Activated naive CD4-positive, alpha-beta T cell treated with anti-CD3 and anti-CD28 coated beads, Interleukin-2, amount 10 ng/mL, durations not matched to agents 7 days and 5 days (primary cell): ENCODE measurements around the gene CETP.
"Not testable (repeated sequence)": the region's sequence is repeated elsewhere in the genome, so short reads cannot be mapped to it uniquely, and the experiment has no call there.

ENCODE experiments used
- CTCF ChIA-PET: fragments of 350-600 bp; sonication (Branson Sonifier 250); formaldehyde crosslinking; loops from one replicate; lab custom pipeline; 2021; ENCODE audit warnings: antibody characterized with exemption; lab: Charles Lee
- DNase-seq: peaks from one replicate; pipeline ENCODE4 v3.0.0-alpha.2; 2020
- H3K27ac Mint-ChIP-seq: one replicate; pipeline ENCODE4 v1.8.0; 2021; ENCODE audit warnings: mild to moderate bottlenecking, moderate library complexity, mixed read lengths
- H3K27me3 Mint-ChIP-seq: one replicate; pipeline ENCODE4 v1.8.0; 2021; ENCODE audit warnings: mild to moderate bottlenecking, mixed read lengths
- H3K36me3 Mint-ChIP-seq: one replicate; pipeline ENCODE4 v1.8.0; 2021; ENCODE audit warnings: mixed read lengths
- H3K4me1 Mint-ChIP-seq: one replicate; pipeline ENCODE4 v1.8.0; 2021; ENCODE audit warnings: mixed read lengths
- H3K4me3 Mint-ChIP-seq: one replicate; pipeline ENCODE4 v1.8.0; 2021; ENCODE audit warnings: mild to moderate bottlenecking, moderate library complexity, mixed read lengths
- H3K9me3 Mint-ChIP-seq: one replicate; pipeline ENCODE4 v1.8.0; 2021; ENCODE audit warnings: mixed read lengths

The CETP gene

DNA sequence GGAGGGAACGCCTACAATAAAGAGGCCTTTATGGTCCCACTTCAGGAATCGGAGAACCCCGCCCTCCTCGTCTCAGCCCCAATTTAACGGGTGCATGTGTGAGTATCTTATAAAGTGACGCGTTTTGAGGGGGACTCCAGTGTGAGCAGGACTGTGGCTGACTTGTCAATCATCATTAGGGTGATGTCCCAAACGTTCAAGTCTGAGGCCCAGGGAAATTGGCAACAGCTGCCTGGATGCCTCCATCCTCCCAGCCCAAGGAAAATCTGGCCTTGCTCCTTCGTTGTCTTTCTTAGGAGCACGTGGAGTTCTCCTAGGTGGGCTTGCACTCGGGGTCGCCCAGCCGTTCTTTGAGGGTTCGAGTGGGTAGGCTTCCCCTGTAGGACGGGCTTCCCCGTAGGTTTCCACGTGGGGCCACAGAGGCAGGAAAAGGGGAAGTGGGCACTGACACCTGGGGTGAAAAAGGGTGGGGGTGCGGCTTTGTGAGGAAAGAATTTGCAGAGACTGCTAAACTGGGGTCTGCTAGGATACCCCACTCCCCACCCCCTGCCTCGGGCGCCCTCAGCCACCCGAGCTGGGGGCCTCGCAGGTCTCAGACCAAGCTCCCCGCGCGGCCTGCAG, 30.4 kb upstream of the CETP start:
- H3K4me3 Mint-ChIP-seq, result peak overlapping the region; percentile 99
- no peaks in the 10 kb centered on the region for H3K9me3 Mint-ChIP-seq
- peak overlapping the region; percentile 99 for H3K27ac Mint-ChIP-seq
- peaks cover 4% of the 10 kb centered on the region for H3K27me3 Mint-ChIP-seq
- CTCF ChIA-PET, result interaction anchor here (0.8 to 1.6 kb wide), 2 partner anchors 65 to 79 kb away, joined by 3 to 4 read pairs; no protein-coding TSS in a partner anchor
- DNase-seq, result no peak
- H3K36me3 Mint-ChIP-seq, result peaks cover 34% of the 10 kb centered on the region
- H3K4me1 Mint-ChIP-seq, result peaks cover 32% of the 10 kb centered on the region

GRCh38 chr16:56931892-56932720, 29.6 kb upstream of the CETP start, which contains the start of gene HERPUD1:
Gene HERPUD1 (plus strand): TSS chr16:56932142. CDS start chr16:56932245, 103 bp downstream.
- CTCF ChIA-PET, result interaction anchor here (0.8 to 1.6 kb wide), 3 partner anchors 65 to 78 kb away, joined by 3 to 4 read pairs (median 4); no protein-coding TSS in a partner anchor
- Mint-ChIP-seq H3K27ac (peak within 1 kb of the TSS; percentile 99), H3K4me3 (peak within 1 kb of the TSS; percentile 99), H3K36me3 (peaks cover 41% of the 10 kb centered on the region), H3K4me1 (peaks cover 39% of the 10 kb centered on the region), H3K27me3 (peaks cover 4% of the 10 kb centered on the region), H3K9me3 (no peaks in the 10 kb centered on the region)
- DNase-seq, result peak; percentile 99

- Mint-ChIP-seq H3K27me3 (peaks cover 4% of the 10 kb centered on the region), H3K27ac (peak overlapping the region; percentile 99), H3K4me1 (peaks cover 48% of the 10 kb centered on the region), H3K4me3 (peak overlapping the region; percentile 99), H3K9me3 (no peaks in the 10 kb centered on the region), H3K36me3 (peaks cover 49% of the 10 kb centered on the region)
- CTCF ChIA-PET, result interaction anchor here (1.2 to 1.3 kb wide), 2 partner anchors 31 to 66 kb away, joined by 4 read pairs; no protein-coding TSS in a partner anchor
- peak; percentile 59 for DNase-seq
Observed at GRCh38 chr16:56932721-56933619, 28.8 kb upstream of the CETP start.

DNA sequence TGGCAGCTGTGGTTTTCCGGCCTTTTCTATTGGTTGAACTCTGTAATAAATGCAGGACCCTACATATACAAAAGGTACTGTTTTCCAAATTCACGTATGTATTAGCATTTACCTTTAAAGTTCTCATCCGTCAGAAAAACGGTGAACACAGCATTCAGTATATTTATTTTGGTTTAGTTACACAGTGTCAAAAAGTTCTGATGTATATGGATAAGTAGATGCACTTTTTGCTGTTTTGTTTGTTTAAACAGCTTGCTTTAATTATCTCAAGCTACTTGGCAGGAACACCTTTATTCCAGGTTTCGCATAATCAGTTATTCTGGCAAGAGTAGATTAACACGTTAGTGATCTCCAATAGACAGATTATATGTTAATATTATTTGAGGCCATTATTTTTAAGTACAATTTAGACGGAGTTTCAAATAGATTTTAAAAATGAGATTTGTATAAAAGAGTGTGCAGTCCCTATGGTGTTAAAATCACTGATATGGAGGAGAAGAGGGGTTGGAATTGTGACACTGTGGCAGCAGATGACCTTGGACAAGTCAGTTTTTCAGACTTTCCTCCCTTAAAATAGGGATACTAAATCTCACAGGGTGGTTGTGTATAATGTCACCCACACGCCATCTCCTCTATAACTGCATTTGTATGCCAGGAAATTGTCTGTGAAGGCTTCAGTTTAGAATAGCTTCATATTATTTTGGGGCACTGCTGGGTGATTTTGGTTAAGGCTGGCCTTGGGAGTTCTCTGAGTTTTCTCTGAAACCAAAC, 27.7 kb upstream of the CETP start:
- Mint-ChIP-seq H3K4me3 (peak overlapping the region; percentile 99), H3K4me1 (peaks cover 58% of the 10 kb centered on the region), H3K27ac (peak overlapping the region; percentile 99), H3K9me3 (no peaks in the 10 kb centered on the region), H3K27me3 (peaks cover 4% of the 10 kb centered on the region), H3K36me3 (peaks cover 59% of the 10 kb centered on the region)
- CTCF ChIA-PET, result interaction anchor here (0.7 to 1.3 kb wide), 3 partner anchors 30 to 67 kb away, joined by 3 to 4 read pairs (median 4); no protein-coding TSS in a partner anchor
- no peak for DNase-seq

- H3K4me1 Mint-ChIP-seq, result peaks cover 65% of the 10 kb centered on the region
- not testable (repeated sequence) for DNase-seq, H3K27me3 Mint-ChIP-seq, H3K9me3 Mint-ChIP-seq
- H3K36me3 Mint-ChIP-seq, result peaks cover 66% of the 10 kb centered on the region
- CTCF ChIA-PET, result interaction anchor here (0.7 kb wide), 1 partner anchor 68 kb away, joined by 3 read pairs; no protein-coding TSS in a partner anchor
- peak overlapping the region; percentile 75 for H3K27ac Mint-ChIP-seq
- H3K4me3 Mint-ChIP-seq, result peak overlapping the region; percentile 99
Observed at GRCh38 chr16:56934599-56935145, 27.1 kb upstream of the CETP start.

- Mint-ChIP-seq H3K27me3 (peaks cover 4% of the 10 kb centered on the region), H3K4me1 (peaks cover 70% of the 10 kb centered on the region), H3K9me3 (no peaks in the 10 kb centered on the region), H3K27ac (peak overlapping the region; percentile 75), H3K36me3 (peaks cover 71% of the 10 kb centered on the region), H3K4me3 (peak overlapping the region; percentile 99)
- CTCF ChIA-PET, result no interaction called here
- no peak for DNase-seq
Observed at GRCh38 chr16:56935201-56935600, 26.5 kb upstream of the CETP start.

DNA sequence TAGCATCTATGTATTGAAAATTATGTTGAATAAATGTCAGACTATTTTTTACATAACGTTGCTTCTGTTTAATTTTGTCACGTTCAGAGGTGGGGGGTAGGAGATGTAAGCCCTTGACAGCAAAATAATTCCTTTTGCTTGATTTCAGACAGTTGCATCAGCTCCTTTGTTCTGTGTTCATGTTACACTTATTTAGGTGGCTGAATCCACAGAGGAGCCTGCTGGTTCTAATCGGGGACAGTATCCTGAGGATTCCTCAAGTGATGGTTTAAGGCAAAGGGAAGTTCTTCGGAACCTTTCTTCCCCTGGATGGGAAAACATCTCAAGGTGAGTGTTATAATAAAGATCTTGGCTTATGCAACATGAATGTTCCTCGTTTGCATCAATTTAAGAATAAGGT, 25.3 kb upstream of the CETP start:
- H3K27me3 Mint-ChIP-seq, result peaks cover 4% of the 10 kb centered on the region
- peaks cover 78% of the 10 kb centered on the region for H3K36me3 Mint-ChIP-seq
- peaks cover 68% of the 10 kb centered on the region for H3K4me1 Mint-ChIP-seq
- CTCF ChIA-PET, result interaction anchor here (0.9 to 1.2 kb wide), 2 partner anchors 14 to 68 kb away, joined by 3 read pairs; no protein-coding TSS in a partner anchor
- peak overlapping the region; percentile 75 for H3K27ac Mint-ChIP-seq
- H3K9me3 Mint-ChIP-seq, result no peaks in the 10 kb centered on the region
- DNase-seq, result no peak
- no peak overlapping the region for H3K4me3 Mint-ChIP-seq

- DNase-seq, result no peak
- Mint-ChIP-seq H3K4me1 (peaks cover 71% of the 10 kb centered on the region), H3K27me3 (peaks cover 1% of the 10 kb centered on the region), H3K36me3 (peaks cover 82% of the 10 kb centered on the region), H3K27ac (no peak overlapping the region), H3K4me3 (no peak overlapping the region), H3K9me3 (no peaks in the 10 kb centered on the region)
- CTCF ChIA-PET, result interaction anchor here (0.9 to 1.2 kb wide), 2 partner anchors 14 to 69 kb away, joined by 3 read pairs; no protein-coding TSS in a partner anchor
Observed at GRCh38 chr16:56936950-56937349, 24.8 kb upstream of the CETP start.

- peaks cover 79% of the 10 kb centered on the region for H3K4me1 Mint-ChIP-seq
- H3K36me3 Mint-ChIP-seq, result peaks cover 83% of the 10 kb centered on the region
- H3K4me3 Mint-ChIP-seq, result peak overlapping the region; percentile 53
- H3K27ac Mint-ChIP-seq, result peak overlapping the region; percentile 94
- H3K9me3 Mint-ChIP-seq, result no peaks in the 10 kb centered on the region
- DNase-seq, result peak; percentile 54
- CTCF ChIA-PET, result no interaction called here
- H3K27me3 Mint-ChIP-seq, result no peaks in the 10 kb centered on the region
Observed at GRCh38 chr16:56938664-56939513, 22.9 kb upstream of the CETP start.

DNA sequence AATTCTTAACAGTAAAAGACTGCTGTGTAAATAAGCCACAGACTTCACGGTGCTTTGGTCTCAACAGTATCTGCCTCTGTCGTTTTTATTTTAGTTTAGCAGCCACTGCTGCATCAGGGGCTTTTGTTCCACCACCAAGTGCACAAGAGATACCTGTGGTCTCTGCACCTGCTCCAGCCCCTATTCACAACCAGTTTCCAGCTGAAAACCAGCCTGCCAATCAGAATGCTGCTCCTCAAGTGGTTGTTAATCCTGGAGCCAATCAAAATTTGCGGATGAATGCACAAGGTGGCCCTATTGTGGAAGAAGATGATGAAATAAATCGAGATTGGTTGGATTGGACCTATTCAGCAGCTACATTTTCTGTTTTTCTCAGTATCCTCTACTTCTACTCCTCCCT, 21.9 kb upstream of the CETP start:
- H3K27ac Mint-ChIP-seq, result peak overlapping the region; percentile 94
- H3K9me3 Mint-ChIP-seq, result no peaks in the 10 kb centered on the region
- H3K4me1 Mint-ChIP-seq, result peaks cover 72% of the 10 kb centered on the region
- CTCF ChIA-PET, result no interaction called here
- H3K36me3 Mint-ChIP-seq, result peaks cover 81% of the 10 kb centered on the region
- H3K4me3 Mint-ChIP-seq, result no peak overlapping the region
- DNase-seq, result no peak
- no peaks in the 10 kb centered on the region for H3K27me3 Mint-ChIP-seq

DNA sequence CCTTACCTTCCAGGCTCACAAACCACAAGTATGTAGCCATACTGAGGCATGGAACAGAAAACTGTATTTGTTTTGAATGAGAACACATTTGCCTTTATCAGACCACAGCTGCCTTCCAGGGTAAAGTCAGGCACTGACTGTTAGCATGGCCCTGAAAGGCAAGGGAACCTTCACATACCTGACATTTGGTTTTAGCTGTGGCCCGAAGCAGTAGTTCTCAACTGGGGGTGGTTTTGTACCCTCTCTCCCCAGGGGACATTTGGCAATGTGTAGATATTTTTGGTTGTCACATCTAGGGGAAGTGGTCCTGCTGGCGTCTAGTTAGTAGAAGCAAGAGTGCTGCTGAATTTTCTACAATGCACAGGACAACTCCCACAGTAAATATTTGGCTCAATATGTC, 20.7 kb upstream of the CETP start:
- Mint-ChIP-seq H3K27ac (no peak overlapping the region), H3K4me1 (peaks cover 65% of the 10 kb centered on the region)

DNA sequence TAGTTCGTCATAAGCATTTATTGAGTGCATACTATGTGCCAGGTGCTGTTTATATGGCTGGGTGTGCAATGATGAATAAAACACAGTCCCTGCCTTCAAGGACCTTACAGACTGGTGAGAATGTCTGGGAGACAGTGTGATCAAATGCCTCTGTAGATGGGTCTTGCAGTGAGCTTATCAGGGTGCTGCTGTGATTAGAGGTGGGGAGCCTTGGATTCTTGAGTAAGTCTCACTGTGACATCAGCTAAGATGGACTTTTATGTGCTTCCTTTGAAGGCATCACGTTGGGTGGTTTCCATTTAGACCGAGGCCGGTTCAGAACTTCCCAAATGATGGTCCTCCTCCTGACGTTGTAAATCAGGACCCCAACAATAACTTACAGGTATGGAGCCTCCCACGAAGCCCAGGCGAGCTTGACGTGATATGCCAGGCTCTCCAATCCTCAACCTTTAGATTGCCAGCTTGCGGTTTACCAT, 19.9 kb upstream of the CETP start:
- Mint-ChIP-seq H3K4me3 (no peak overlapping the region), H3K9me3 (no peaks in the 10 kb centered on the region), H3K27me3 (no peaks in the 10 kb centered on the region), H3K27ac (peak overlapping the region; percentile 42), H3K36me3 (peaks cover 68% of the 10 kb centered on the region), H3K4me1 (peaks cover 60% of the 10 kb centered on the region)
- no peak for DNase-seq
- CTCF ChIA-PET, result interaction anchor here (0.6 to 1.5 kb wide), 4 partner anchors 9 to 244 kb away, joined by 3 to 6 read pairs (median 4); partner anchors contain the start of genes CETP, PSME3IP1 and RSPRY1

More for the DNA sequence above, 20.7 kb upstream of the CETP start:
- Mint-ChIP-seq H3K36me3 (peaks cover 72% of the 10 kb centered on the region), H3K4me3 (no peak overlapping the region), H3K27me3 (no peaks in the 10 kb centered on the region), H3K9me3 (no peaks in the 10 kb centered on the region)
- no peak for DNase-seq
- CTCF ChIA-PET, result interaction anchor here (0.6 to 1.5 kb wide), 2 partner anchors 23 to 74 kb away, joined by 3 to 6 read pairs; no protein-coding TSS in a partner anchor
